ENCODE measurements around the gene ACSM6.

DNA sequence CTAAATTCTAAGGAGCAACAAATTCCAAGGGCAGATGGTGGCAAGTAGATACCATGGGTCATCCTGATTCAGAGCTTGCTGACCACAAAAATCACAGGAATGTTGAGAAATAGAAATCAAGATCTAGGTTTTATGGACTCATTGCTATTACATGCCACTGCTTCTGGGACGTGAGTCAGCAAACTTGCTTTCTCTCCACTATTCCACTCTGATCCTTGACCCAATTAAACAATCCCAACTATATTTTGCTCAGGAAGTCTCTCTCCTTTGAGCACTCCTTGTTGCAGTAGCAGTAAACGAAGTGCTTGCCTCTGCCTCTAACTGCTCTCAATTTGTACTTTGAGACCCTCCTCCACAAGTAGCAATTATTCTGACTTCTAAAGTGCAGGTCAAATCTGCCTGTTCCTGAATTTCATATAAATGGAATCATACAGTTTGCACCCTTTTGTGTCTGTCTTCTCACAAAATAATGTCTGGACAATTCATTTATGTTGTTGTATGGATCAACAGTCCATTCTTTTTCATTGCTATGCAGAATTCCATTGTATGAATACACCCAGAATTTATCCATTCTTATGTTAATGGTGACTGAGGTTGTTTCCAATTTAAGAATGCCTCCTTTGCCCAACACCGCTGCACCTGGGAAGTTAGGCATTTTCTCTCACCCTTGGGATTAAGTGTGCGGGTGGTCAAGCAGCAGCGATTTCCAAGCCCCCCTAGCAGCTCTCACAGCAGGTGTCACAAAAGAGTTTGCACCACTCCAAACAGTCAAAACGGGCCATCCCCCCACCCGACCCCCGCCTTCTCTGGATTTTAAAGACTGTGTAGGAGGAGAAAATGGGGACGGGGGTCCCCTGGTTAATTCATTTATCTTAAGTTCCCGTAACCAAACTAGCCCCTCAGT is 35.9 kb downstream of the ACSM6 start:
- TF ChIP-seq, protein P1, sequence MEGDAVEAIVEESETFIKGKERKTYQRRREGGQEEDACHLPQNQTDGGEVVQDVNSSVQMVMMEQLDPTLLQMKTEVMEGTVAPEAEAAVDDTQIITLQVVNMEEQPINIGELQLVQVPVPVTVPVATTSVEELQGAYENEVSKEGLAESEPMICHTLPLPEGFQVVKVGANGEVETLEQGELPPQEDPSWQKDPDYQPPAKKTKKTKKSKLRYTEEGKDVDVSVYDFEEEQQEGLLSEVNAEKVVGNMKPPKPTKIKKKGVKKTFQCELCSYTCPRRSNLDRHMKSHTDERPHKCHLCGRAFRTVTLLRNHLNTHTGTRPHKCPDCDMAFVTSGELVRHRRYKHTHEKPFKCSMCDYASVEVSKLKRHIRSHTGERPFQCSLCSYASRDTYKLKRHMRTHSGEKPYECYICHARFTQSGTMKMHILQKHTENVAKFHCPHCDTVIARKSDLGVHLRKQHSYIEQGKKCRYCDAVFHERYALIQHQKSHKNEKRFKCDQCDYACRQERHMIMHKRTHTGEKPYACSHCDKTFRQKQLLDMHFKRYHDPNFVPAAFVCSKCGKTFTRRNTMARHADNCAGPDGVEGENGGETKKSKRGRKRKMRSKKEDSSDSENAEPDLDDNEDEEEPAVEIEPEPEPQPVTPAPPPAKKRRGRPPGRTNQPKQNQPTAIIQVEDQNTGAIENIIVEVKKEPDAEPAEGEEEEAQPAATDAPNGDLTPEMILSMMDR (IDR thresholded peaks at IDR 0.05; ENCODE audit: low read length), result no peak
- no peak for TF ChIP-seq EZH2 (optimal IDR thresholded peaks at IDR 0.05; ENCODE audit: low read depth, low read length)
- TF ChIP-seq EZH2phosphoT487 (IDR thresholded peaks at IDR 0.05; ENCODE audit: low read length), result no peak
